GM18499 (cell line): ENCODE measurements around the gene ACSM5.
"Not testable (repeated sequence)": the region's sequence is repeated elsewhere in the genome, so short reads cannot be mapped to it uniquely, and the experiment has no call there.

Experiments used
- ATAC-seq: cut with Tn5 transposase; IDR thresholded peaks from one replicate; pipeline ENCODE4 v1.9.1; 2021; ENCODE audit warnings: moderate number of reproducible peaks; ENCODE audit not compliant: insufficient read depth, unreplicated experiment

ACSM5 gene

GRCh38 chr16:20441859-20442258 lies 32.5 kb downstream of the ACSM5 start:
- not testable (repeated sequence) for ATAC-seq

- ATAC-seq, result not testable (repeated sequence)
These were observed 37.5 kb downstream of the ACSM5 start for GRCh38 chr16:20446652-20447393.

GRCh38 chr16:20451364-20451763 lies 42.0 kb downstream of the ACSM5 start, which contains the start of gene ACSM2A:
ACSM2A (plus strand) TSS chr16:20451521; CDS start chr16:20460115, 8,594 bp downstream.
- not testable (repeated sequence) for ATAC-seq

GRCh38 chr16:20453633-20454032 lies 44.3 kb downstream of the ACSM5 start:
- ATAC-seq, result not testable (repeated sequence)

- not testable (repeated sequence) for ATAC-seq
These were observed 49.9 kb downstream of the ACSM5 start for GRCh38 chr16:20459227-20459626.

- ATAC-seq, result not testable (repeated sequence)
These were observed 51.0 kb downstream of the ACSM5 start for GRCh38 chr16:20460313-20460712.

- ATAC-seq, result not testable (repeated sequence)
These were observed 59.6 kb downstream of the ACSM5 start for GRCh38 chr16:20468954-20469353.

- not testable (repeated sequence) for ATAC-seq
These were observed 60.6 kb downstream of the ACSM5 start for GRCh38 chr16:20469930-20470329.

GRCh38 chr16:20470732-20471131 lies 61.4 kb downstream of the ACSM5 start:
- ATAC-seq, result not testable (repeated sequence)

- ATAC-seq, result not testable (repeated sequence)
These were observed 67.9 kb downstream of the ACSM5 start for GRCh38 chr16:20477188-20477744.

GRCh38 chr16:20483989-20484388 lies 74.7 kb downstream of the ACSM5 start:
- not testable (repeated sequence) for ATAC-seq

GRCh38 chr16:20484726-20485125 lies 75.4 kb downstream of the ACSM5 start:
- no peak for ATAC-seq

GRCh38 chr16:20485408-20485807 lies 76.1 kb downstream of the ACSM5 start:
- no peak for ATAC-seq
